ENCODE measurements around the gene RUSC1. TPM values are rescaled to one million over a fixed set of nuclear protein-coding genes. Genes with fewer than 3 reads are reported as not detected.

The RUSC1 gene
- total RNA-seq, 1 experiment from 2014 or later = 44.4 TPM

DNA sequence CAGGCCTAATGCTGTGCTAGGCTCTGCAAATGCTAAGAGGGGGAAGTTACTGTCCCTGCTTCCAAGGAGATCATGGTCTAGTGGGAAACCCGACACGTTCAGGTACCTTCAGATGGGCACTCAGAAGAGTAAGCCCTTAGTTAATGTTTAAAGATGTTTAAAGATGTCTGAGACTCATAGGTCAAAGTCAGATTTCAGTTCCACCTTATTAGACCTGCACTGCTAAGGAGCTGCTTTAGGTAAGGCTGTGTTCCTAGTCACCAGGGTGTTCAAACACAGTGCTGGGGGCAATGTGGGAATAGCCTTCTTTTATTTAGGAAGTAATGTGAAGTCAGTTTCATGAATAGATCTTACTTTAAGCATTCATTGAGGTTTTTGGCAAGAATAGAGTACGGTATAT lies 3.8 kb upstream of the RUSC1 start:
- DNase-seq = no peak
- POLR2A ChIA-PET = interaction anchor here (0.6 to 1.1 kb wide), 2 partner anchors 8 to 417 kb away, joined by 3 read pairs; partner anchors contain the start of gene FDPS
- CTCF ChIA-PET = interaction anchor here (0.6 to 1.3 kb wide), 4 partner anchors 40 to 125 kb away, joined by 4 to 6 read pairs (median 5); partner anchors contain the start of genes CLK2 and HCN3
- Histone ChIP-seq H3K36me3 (ENCODE audit: control insufficient read depth, insufficient read depth, low read length) (peaks cover 9% of the 10 kb centered on the region), H3K4me1 (peaks cover 14% of the 10 kb centered on the region), H3K4me3 (ENCODE audit: low read depth, low read length) (no peak overlapping the region), H3K9me3 (no peaks in the 10 kb centered on the region), H3K27me3 (replicated peaks; ENCODE audit: control insufficient read depth, insufficient read depth, low read length) (no peaks in the 10 kb centered on the region)
- Mint-ChIP-seq H3K36me3 (ENCODE audit: insufficient read depth, unreplicated experiment) (peaks cover 79% of the 10 kb centered on the region), H3K27me3 (ENCODE audit: insufficient read depth, unreplicated experiment) (no peaks in the 10 kb centered on the region), H3K27ac (ENCODE audit: unreplicated experiment) (no peak overlapping the region), H3K4me1 (ENCODE audit: low read depth, unreplicated experiment) (peaks cover 7% of the 10 kb centered on the region), H3K9me3 (ENCODE audit: unreplicated experiment) (no peaks in the 10 kb centered on the region), H3K4me3 (ENCODE audit: unreplicated experiment) (no peak overlapping the region)
- TF ChIP-seq, protein P1, sequence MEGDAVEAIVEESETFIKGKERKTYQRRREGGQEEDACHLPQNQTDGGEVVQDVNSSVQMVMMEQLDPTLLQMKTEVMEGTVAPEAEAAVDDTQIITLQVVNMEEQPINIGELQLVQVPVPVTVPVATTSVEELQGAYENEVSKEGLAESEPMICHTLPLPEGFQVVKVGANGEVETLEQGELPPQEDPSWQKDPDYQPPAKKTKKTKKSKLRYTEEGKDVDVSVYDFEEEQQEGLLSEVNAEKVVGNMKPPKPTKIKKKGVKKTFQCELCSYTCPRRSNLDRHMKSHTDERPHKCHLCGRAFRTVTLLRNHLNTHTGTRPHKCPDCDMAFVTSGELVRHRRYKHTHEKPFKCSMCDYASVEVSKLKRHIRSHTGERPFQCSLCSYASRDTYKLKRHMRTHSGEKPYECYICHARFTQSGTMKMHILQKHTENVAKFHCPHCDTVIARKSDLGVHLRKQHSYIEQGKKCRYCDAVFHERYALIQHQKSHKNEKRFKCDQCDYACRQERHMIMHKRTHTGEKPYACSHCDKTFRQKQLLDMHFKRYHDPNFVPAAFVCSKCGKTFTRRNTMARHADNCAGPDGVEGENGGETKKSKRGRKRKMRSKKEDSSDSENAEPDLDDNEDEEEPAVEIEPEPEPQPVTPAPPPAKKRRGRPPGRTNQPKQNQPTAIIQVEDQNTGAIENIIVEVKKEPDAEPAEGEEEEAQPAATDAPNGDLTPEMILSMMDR (IDR thresholded peaks at IDR 0.05; ENCODE audit: insufficient read depth in 1 of 2, low read depth in 1 of 2, low read length in 1 of 2, severe bottlenecking in 1 of 2, unreplicated experiment in 1 of 2) = no peak
- intact Hi-C loops (cut with micrococcal nuclease; ENCODE audit: unreplicated experiment) = no loop called here
- BruUV-seq (replicated peaks) = no TSS peak

DNA sequence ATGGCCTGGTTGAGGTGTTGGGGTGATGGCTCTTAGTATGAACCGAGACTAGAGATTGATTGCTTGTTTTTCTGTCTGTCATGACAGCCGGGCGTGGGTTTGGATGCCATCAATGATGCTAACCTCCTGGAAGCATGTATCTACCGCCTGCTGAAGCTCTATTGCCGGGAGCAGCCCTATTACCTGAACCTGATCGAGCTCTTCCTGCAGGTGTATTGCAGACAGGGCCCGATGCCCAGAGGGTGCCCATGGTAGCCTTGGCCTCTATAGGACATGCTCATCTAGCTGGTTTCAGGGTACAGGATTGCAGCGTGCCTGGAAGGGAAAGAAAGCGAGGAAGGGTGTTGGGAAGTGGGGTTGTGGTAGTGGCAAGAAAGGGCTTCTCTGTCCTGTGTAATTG lies 2.6 kb upstream of the RUSC1 start:
- BruUV-seq (replicated peaks) = no TSS peak
- Mint-ChIP-seq H3K4me1 (ENCODE audit: low read depth, unreplicated experiment) (peaks cover 7% of the 10 kb centered on the region), H3K9me3 (ENCODE audit: unreplicated experiment) (no peaks in the 10 kb centered on the region), H3K4me3 (ENCODE audit: unreplicated experiment) (no peak overlapping the region), H3K36me3 (ENCODE audit: insufficient read depth, unreplicated experiment) (peaks cover 76% of the 10 kb centered on the region), H3K27me3 (ENCODE audit: insufficient read depth, unreplicated experiment) (no peaks in the 10 kb centered on the region), H3K27ac (ENCODE audit: unreplicated experiment) (no peak overlapping the region)
- Histone ChIP-seq H3K4me1 (peaks cover 20% of the 10 kb centered on the region), H3K4me3 (ENCODE audit: low read depth, low read length) (no peak overlapping the region), H3K9me3 (no peaks in the 10 kb centered on the region), H3K27me3 (replicated peaks; ENCODE audit: control insufficient read depth, insufficient read depth, low read length) (no peaks in the 10 kb centered on the region), H3K36me3 (ENCODE audit: control insufficient read depth, insufficient read depth, low read length) (peaks cover 5% of the 10 kb centered on the region)
- TF ChIP-seq, protein P1 (IDR thresholded peaks at IDR 0.05; ENCODE audit: insufficient read depth in 1 of 2, low read depth in 1 of 2, low read length in 1 of 2, severe bottlenecking in 1 of 2, unreplicated experiment in 1 of 2) = no peak
- intact Hi-C loops (cut with micrococcal nuclease; ENCODE audit: unreplicated experiment) = no loop called here
- ChIA-PET CTCF (no interaction called here), POLR2A (no interaction called here)
- DNase-seq = no peak

DNA sequence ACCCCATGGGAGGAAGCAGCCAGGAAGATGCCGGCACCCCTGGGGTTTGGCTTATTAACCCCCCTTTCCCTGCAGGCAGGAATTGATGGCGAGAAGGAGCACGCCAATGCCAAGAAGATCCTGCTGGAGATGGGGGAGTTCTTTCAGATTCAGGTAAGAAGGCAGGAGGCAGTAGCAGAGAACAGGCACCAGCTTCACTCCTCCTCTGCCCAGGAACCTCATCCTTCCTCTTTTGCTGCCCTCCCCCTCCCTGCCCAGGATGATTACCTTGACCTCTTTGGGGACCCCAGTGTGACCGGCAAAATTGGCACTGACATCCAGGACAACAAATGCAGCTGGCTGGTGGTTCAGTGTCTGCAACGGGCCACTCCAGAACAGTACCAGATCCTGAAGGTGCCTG lies 1.2 kb upstream of the RUSC1 start:
- intact Hi-C loops (cut with micrococcal nuclease; ENCODE audit: unreplicated experiment) = no loop called here
- Mint-ChIP-seq H3K9me3 (ENCODE audit: unreplicated experiment) (no peaks in the 10 kb centered on the region), H3K4me3 (ENCODE audit: unreplicated experiment) (no peak overlapping the region), H3K4me1 (ENCODE audit: low read depth, unreplicated experiment) (peaks cover 7% of the 10 kb centered on the region), H3K36me3 (ENCODE audit: insufficient read depth, unreplicated experiment) (peaks cover 72% of the 10 kb centered on the region), H3K27ac (ENCODE audit: unreplicated experiment) (peak overlapping the region; percentile 13), H3K27me3 (ENCODE audit: insufficient read depth, unreplicated experiment) (no peaks in the 10 kb centered on the region)
- Histone ChIP-seq H3K27me3 (replicated peaks; ENCODE audit: control insufficient read depth, insufficient read depth, low read length) (no peaks in the 10 kb centered on the region), H3K9me3 (no peaks in the 10 kb centered on the region), H3K4me3 (ENCODE audit: low read depth, low read length) (no peak overlapping the region), H3K4me1 (peaks cover 20% of the 10 kb centered on the region), H3K36me3 (ENCODE audit: control insufficient read depth, insufficient read depth, low read length) (peaks cover 4% of the 10 kb centered on the region)
- BruUV-seq (replicated peaks) = no TSS peak
- CTCF ChIA-PET = no interaction called here
- DNase-seq = no peak
- TF ChIP-seq, protein P1 (IDR thresholded peaks at IDR 0.05; ENCODE audit: insufficient read depth in 1 of 2, low read depth in 1 of 2, low read length in 1 of 2, severe bottlenecking in 1 of 2, unreplicated experiment in 1 of 2) = no peak
- POLR2A ChIA-PET = no interaction called here
